GM19324 (cell line): ENCODE data around the gene DNASE2.

Source experiments
- ATAC-seq: cut with Tn5 transposase; IDR thresholded peaks from one replicate; pipeline ENCODE4 v1.9.1; 2021; ENCODE audit warnings: mild to moderate bottlenecking, moderate library complexity; ENCODE audit not compliant: unreplicated experiment, low FRiP score

Gene DNASE2

GRCh38 chr19:12836529-12836863 lies 44.8 kb downstream of the DNASE2 start:
- no peak for ATAC-seq

- ATAC-seq, result no peak
Observed at GRCh38 chr19:12834976-12835757, 46.1 kb downstream of the DNASE2 start.

- no peak for ATAC-seq
Observed at GRCh38 chr19:12834566-12834943, 46.7 kb downstream of the DNASE2 start, which contains the start of gene RTBDN. TSS of gene RTBDN (minus strand) at chr19:12834579. CDS start at chr19:12829979, 4,600 bp downstream.

GRCh38 chr19:12833738-12834565 lies 47.3 kb downstream of the DNASE2 start:
- no peak for ATAC-seq

- ATAC-seq, result no peak
Observed at GRCh38 chr19:12833418-12833737, 47.9 kb downstream of the DNASE2 start.

DNA sequence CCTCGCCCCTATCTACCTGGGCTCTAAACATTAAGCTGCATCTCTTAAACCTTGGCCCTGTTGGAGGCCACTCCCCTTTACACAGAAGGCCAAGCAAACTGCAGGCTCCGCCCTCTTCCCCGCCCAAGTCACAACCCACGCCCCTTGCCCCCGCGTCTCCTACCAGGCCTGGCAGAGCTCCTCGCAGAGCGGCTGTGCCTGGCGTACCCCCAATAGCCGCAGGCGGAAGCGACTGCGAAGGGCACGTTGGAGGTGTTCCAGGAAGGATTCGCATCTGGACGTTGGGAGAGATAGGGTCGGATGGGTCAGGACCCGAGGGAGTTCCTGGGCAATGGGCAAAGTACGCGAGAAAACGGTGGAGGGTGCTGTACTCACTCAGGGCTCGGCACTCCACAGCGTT lies 52.8 kb downstream of the DNASE2 start:
- ATAC-seq, result no peak

DNA sequence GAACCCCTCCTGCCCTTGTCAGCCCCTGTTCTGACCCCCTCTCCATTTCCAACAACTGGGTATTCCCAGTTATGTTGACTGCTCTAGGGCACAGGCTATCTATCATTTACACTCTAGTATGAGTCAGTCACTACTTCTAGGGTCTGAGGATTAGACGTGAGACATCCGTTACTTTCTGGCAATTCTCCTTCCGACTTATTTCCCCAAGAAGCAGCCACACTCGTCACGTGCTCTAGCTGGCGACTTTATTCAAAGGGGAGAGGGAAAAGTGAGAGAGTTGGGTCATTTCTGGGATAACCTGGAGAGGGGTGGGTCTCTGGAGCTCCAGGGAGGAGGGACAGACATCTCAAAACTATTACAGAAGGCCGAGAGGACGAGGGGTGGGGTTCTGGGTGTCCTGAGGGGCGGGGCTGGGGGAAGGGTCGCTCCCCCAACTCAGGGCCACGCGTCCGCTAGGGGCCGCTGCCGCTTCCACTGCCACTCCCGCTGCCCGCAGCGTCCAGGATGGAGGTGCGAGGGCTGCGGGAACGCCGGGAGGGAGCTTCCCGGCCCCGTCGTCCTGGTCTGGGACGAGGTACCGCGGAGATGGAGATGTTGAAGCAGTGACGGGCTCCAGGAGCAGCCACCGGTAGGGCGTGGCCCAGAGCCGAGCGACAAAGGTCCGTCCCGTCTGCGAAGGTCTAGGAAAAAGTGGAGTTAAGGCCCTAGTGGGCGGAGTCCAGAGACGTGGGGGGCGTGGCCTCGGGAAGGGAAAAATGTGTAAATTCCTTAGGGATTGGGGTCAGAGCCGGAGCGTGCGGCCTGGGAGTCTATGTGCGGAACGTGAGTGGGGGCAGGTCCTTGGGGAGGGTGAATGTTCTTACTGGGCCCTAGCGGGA lies 55.8 kb downstream of the DNASE2 start:
- no peak for ATAC-seq
